Mesendoderm (in vitro differentiated cells): ENCODE results near the gene IER5L.

ENCODE experiments used
- DNase-seq: peaks from one replicate; pipeline ENCODE4 v3.0.0; 2013
- H2AK5ac ChIP-seq: 2 replicates; pipeline ENCODE4 v1.6.1; 2013; ENCODE audit warnings: low read length, inconsistent platforms
- H2BK120ac ChIP-seq: 2 replicates; pipeline ENCODE4 v1.6.1; 2013; ENCODE audit warnings: low read depth, mild to moderate bottlenecking, low read length, moderate library complexity, mixed read lengths
- H2BK15ac ChIP-seq: replicated peaks from 2 replicates; pipeline ENCODE4 v1.6.1; 2013; ENCODE audit warnings: low read depth, mild to moderate bottlenecking, moderate library complexity
- H2BK5ac ChIP-seq: 2 replicates; pipeline ENCODE4 v1.6.1; 2013; ENCODE audit warnings: low read length, inconsistent platforms
- H3K18ac ChIP-seq: 2 replicates; pipeline ENCODE4 v1.6.1; 2013; ENCODE audit warnings: mild to moderate bottlenecking, low read length, mixed read lengths
- H3K23ac ChIP-seq: one replicate; pipeline ENCODE4 v1.6.1; 2013; ENCODE audit warnings: low read length
- H3K27ac ChIP-seq: 2 replicates; pipeline ENCODE4 v1.5.1; 2013; ENCODE audit warnings: low read depth, mild to moderate bottlenecking, inconsistent platforms, low read length, moderate library complexity
- H3K27me3 ChIP-seq: 2 replicates; pipeline ENCODE4 v1.6.1; 2013; ENCODE audit warnings: low read length, control low read depth, mild to moderate bottlenecking, inconsistent platforms; ENCODE audit not compliant: insufficient read depth, poor library complexity
- H3K36me3 ChIP-seq: 2 replicates; pipeline ENCODE4 v1.6.1; 2013; ENCODE audit warnings: low read length, inconsistent platforms; ENCODE audit not compliant: control insufficient read depth, insufficient read depth
- H3K4ac ChIP-seq: one replicate; pipeline ENCODE4 v1.6.1; 2013; ENCODE audit warnings: low read depth, mild to moderate bottlenecking, low read length, moderate library complexity
- H3K4me1 ChIP-seq: 2 replicates; pipeline ENCODE4 v1.6.1; 2013; ENCODE audit warnings: low read depth, low read length, inconsistent platforms; ENCODE audit not compliant: control insufficient read depth
- H3K4me2 ChIP-seq: 2 replicates; pipeline ENCODE4 v1.6.1; 2013; ENCODE audit warnings: low read length
- H3K4me3 ChIP-seq: 2 replicates; pipeline ENCODE4 v1.5.1; 2013; ENCODE audit warnings: mild to moderate bottlenecking, low read length
- H3K56ac ChIP-seq: one replicate; pipeline ENCODE4 v1.6.1; 2013; ENCODE audit warnings: low read length
- H3K79me1 ChIP-seq: 2 replicates; pipeline ENCODE4 v1.6.1; 2013; ENCODE audit warnings: low read length, inconsistent platforms
- H3K79me2 ChIP-seq: 2 replicates; pipeline ENCODE4 v1.6.1; 2013; ENCODE audit warnings: mild to moderate bottlenecking, low read length; ENCODE audit not compliant: control insufficient read depth, insufficient read depth
- H3K9ac ChIP-seq: 2 replicates; pipeline ENCODE4 v1.6.1; 2013; ENCODE audit warnings: low read length, inconsistent platforms
- H4K5ac ChIP-seq: one replicate; pipeline ENCODE4 v1.6.1; 2013; ENCODE audit warnings: low read length
- H4K8ac ChIP-seq: one replicate; pipeline ENCODE4 v1.6.1; 2013; ENCODE audit warnings: low read depth, mild to moderate bottlenecking, control low read depth, low read length, moderate library complexity
- WGBS: extraction: QIAGEN DNeasy Blood & Tissue Kit; methylation state at CpG from one replicate; pipeline ENCODE4 v1.1.7; 2013; ENCODE audit warnings: low lambda C conversion rate, missing lambda C conversion rate; ENCODE audit not compliant: insufficient coverage; ENCODE audit errors: extremely low coverage; 5-methylcytosine and 5-hydroxymethylcytosine counted together

The IER5L gene

GRCh38 chr9:129184219-129184524 is 6.1 kb upstream of the IER5L start:
- no peak overlapping the region for H3K18ac ChIP-seq
- H3K27me3 ChIP-seq = no peaks in the 10 kb centered on the region
- no peaks in the 10 kb centered on the region for H3K79me1 ChIP-seq
- no peak overlapping the region for H4K8ac ChIP-seq
- no peak overlapping the region for H4K5ac ChIP-seq
- no peak overlapping the region for H3K4me2 ChIP-seq
- no peaks in the 10 kb centered on the region for H3K36me3 ChIP-seq
- no CpG with 5 or more reads among the region's 7 CpGs for WGBS
- H3K4me1 ChIP-seq = no peaks in the 10 kb centered on the region
- H3K27ac ChIP-seq = no peak overlapping the region
- no peak overlapping the region for H3K4ac ChIP-seq
- H2BK15ac ChIP-seq = no peak overlapping the region
- H2BK5ac ChIP-seq = no peak overlapping the region
- no peak overlapping the region for H3K9ac ChIP-seq
- no peak overlapping the region for H3K23ac ChIP-seq
- H3K4me3 ChIP-seq = no peak overlapping the region
- H3K79me2 ChIP-seq = no peaks in the 10 kb centered on the region
- no peak for DNase-seq
- no peak overlapping the region for H3K56ac ChIP-seq
- no peak overlapping the region for H2AK5ac ChIP-seq
- H2BK120ac ChIP-seq = no peak overlapping the region

GRCh38 chr9:129183495-129184218 is 5.6 kb upstream of the IER5L start:
- no peak overlapping the region for H3K4me3 ChIP-seq
- H3K18ac ChIP-seq = no peak overlapping the region
- H4K8ac ChIP-seq = no peak overlapping the region
- no peaks in the 10 kb centered on the region for H3K36me3 ChIP-seq
- H3K27me3 ChIP-seq = no peaks in the 10 kb centered on the region
- H2AK5ac ChIP-seq = no peak overlapping the region
- no peak overlapping the region for H3K27ac ChIP-seq
- H3K9ac ChIP-seq = no peak overlapping the region
- H3K4me1 ChIP-seq = peaks cover 2% of the 10 kb centered on the region
- H2BK5ac ChIP-seq = no peak overlapping the region
- H2BK15ac ChIP-seq = no peak overlapping the region
- H3K79me2 ChIP-seq = no peaks in the 10 kb centered on the region
- no peak overlapping the region for H4K5ac ChIP-seq
- no CpG with 5 or more reads among the region's 6 CpGs for WGBS
- no peak overlapping the region for H3K4ac ChIP-seq
- no peaks in the 10 kb centered on the region for H3K79me1 ChIP-seq
- H3K4me2 ChIP-seq = no peak overlapping the region
- DNase-seq = no peak
- peak overlapping the region; percentile 42 for H3K56ac ChIP-seq
- H2BK120ac ChIP-seq = no peak overlapping the region
- H3K23ac ChIP-seq = no peak overlapping the region

- H3K4me2 ChIP-seq = no peak overlapping the region
- no peak overlapping the region for H2BK15ac ChIP-seq
- no peak overlapping the region for H2BK120ac ChIP-seq
- H4K8ac ChIP-seq = no peak overlapping the region
- H3K27me3 ChIP-seq = no peaks in the 10 kb centered on the region
- H3K9ac ChIP-seq = no peak overlapping the region
- H3K27ac ChIP-seq = no peak overlapping the region
- peak overlapping the region; percentile 67 for H3K56ac ChIP-seq
- H3K23ac ChIP-seq = no peak overlapping the region
- no CpG with 5 or more reads among the region's 20 CpGs for WGBS
- H3K4ac ChIP-seq = no peak overlapping the region
- H4K5ac ChIP-seq = no peak overlapping the region
- H3K18ac ChIP-seq = no peak overlapping the region
- H3K79me2 ChIP-seq = no peaks in the 10 kb centered on the region
- no peak overlapping the region for H3K4me3 ChIP-seq
- no peaks in the 10 kb centered on the region for H3K36me3 ChIP-seq
- H2AK5ac ChIP-seq = no peak overlapping the region
- peak; percentile 87 for DNase-seq
- H2BK5ac ChIP-seq = no peak overlapping the region
- peaks cover 3% of the 10 kb centered on the region for H3K4me1 ChIP-seq
- H3K79me1 ChIP-seq = no peaks in the 10 kb centered on the region
Measured at GRCh38 chr9:129182625-129183494, 4.8 kb upstream of the IER5L start.

GRCh38 chr9:129182122-129182521 is 4.1 kb upstream of the IER5L start:
- H3K18ac ChIP-seq = no peak overlapping the region
- H3K27ac ChIP-seq = no peak overlapping the region
- no peak overlapping the region for H3K4ac ChIP-seq
- no peak overlapping the region for H4K5ac ChIP-seq
- H3K27me3 ChIP-seq = no peaks in the 10 kb centered on the region
- no peaks in the 10 kb centered on the region for H3K79me1 ChIP-seq
- no peak overlapping the region for H3K9ac ChIP-seq
- no peak overlapping the region for H2BK5ac ChIP-seq
- H3K56ac ChIP-seq = no peak overlapping the region
- H2BK120ac ChIP-seq = no peak overlapping the region
- no peak overlapping the region for H2BK15ac ChIP-seq
- no peak for DNase-seq
- H3K79me2 ChIP-seq = peaks cover 3% of the 10 kb centered on the region
- H3K4me2 ChIP-seq = no peak overlapping the region
- H3K36me3 ChIP-seq = no peaks in the 10 kb centered on the region
- WGBS = no CpG with 5 or more reads among the region's 4 CpGs
- H4K8ac ChIP-seq = no peak overlapping the region
- H2AK5ac ChIP-seq = no peak overlapping the region
- peaks cover 3% of the 10 kb centered on the region for H3K4me1 ChIP-seq
- no peak overlapping the region for H3K23ac ChIP-seq
- no peak overlapping the region for H3K4me3 ChIP-seq

GRCh38 chr9:129181246-129181645 is 3.2 kb upstream of the IER5L start:
- Histone ChIP-seq H3K23ac (no peak overlapping the region), H2BK15ac (no peak overlapping the region), H3K4me3 (no peak overlapping the region), H3K4ac (no peak overlapping the region), H3K18ac (no peak overlapping the region), H2BK120ac (no peak overlapping the region), H2BK5ac (no peak overlapping the region), H3K9ac (no peak overlapping the region), H3K36me3 (no peaks in the 10 kb centered on the region), H3K4me1 (peaks cover 3% of the 10 kb centered on the region), H3K79me2 (peaks cover 8% of the 10 kb centered on the region), H3K27me3 (no peaks in the 10 kb centered on the region), H2AK5ac (no peak overlapping the region), H3K27ac (no peak overlapping the region), H4K8ac (no peak overlapping the region), H3K56ac (no peak overlapping the region), H3K79me1 (no peaks in the 10 kb centered on the region), H4K5ac (no peak overlapping the region), H3K4me2 (no peak overlapping the region)
- WGBS = no CpG with 5 or more reads among the region's 5 CpGs
- DNase-seq = no peak
